SH-SY5Y (cell line): ENCODE data around the gene FBXL17.

Experiments used
- GATA2 ChIP-seq: IDR thresholded peaks from 2 replicates; pipeline ENCODE4 v1.6.1; 2011; ENCODE audit warnings: mild to moderate bottlenecking, low read depth, low read length
- GATA3 ChIP-seq: IDR thresholded peaks from 2 replicates; pipeline ENCODE4 v1.6.1; 2011; ENCODE audit warnings: low read depth, mild to moderate bottlenecking, low read length, moderate library complexity

DNA sequence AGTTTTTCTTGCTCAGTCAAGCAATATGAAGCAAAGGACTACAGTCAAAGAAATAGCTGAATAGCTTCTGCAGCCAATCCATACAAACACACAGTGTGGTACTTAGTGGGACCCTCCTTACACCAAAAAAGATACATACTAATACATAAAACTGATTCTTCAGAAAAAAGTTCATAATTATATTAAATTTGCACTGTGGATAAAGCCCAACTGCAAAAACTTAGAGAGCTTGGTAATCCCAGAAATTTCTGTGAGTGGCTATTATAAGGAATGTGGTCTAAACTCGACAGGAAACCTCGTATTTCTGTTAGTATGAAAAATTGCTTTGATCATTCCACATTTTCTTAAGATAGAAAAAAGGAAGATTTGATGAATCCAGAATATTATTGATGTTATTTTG, 245.4 kb downstream of the FBXL17 start:
- TF ChIP-seq GATA3 (no peak), GATA2 (no peak)
